HepG2 (cell line): Measurements from ENCODE around the gene CSMD2. TPM values are rescaled to one million over a fixed set of nuclear protein-coding genes. Genes with fewer than 3 reads are reported as not detected.

Experiments
- ATAC-seq: fragments of 200-7000 bp; cut with Tn5 transposase; 3 replicates; pipeline ENCODE4 v1.9.1; 2020; ENCODE audit warnings: mild to moderate bottlenecking, moderate library complexity
- BruUV-seq: library from RNA; stranded (reverse); fragments of 400-500 nt; replicated peaks from 2 replicates; lab custom pipeline; 2021; lab: Mats Ljungman, UMichigan
- CTCF ChIA-PET: fragments of 300-600 bp; formaldehyde crosslinking; extraction: SDS; loops from one replicate; lab custom pipeline; 2021; ENCODE audit warnings: low total read pairs, inconsistent platforms, low intra/inter-chr PET ratio; lab: Yijun Ruan, JAX
- POLR2A ChIA-PET: fragments of 350-600 bp; sonication (Branson Sonifier 250); formaldehyde crosslinking; loops from one replicate; lab custom pipeline; 2020; ENCODE audit warnings: antibody characterized with exemption, inconsistent platforms; lab: Yijun Ruan, JAX
- DNase-seq: peaks from one replicate; pipeline ENCODE4 v3.0.0-alpha.2; 2015; ENCODE audit warnings: low spot score
- FAIRE-seq: peaks from 3 replicates; lab custom pipeline; 2011; peaks lifted over from hg19 to GRCh38; lab: Jason Lieb, UNC
- H2AFZ ChIP-seq: one replicate; pipeline ENCODE4 v1.6.1; 2011; ENCODE audit warnings: low read length, inconsistent platforms
- H3K27ac ChIP-seq: fragments of 300-600 bp; 3 replicates; pipeline ENCODE4 v1.8.0; 2011; ENCODE audit warnings: mixed run types, mild to moderate bottlenecking, mixed read lengths, low read length, inconsistent platforms; ENCODE audit not compliant: insufficient read depth; ENCODE audit errors: extremely low read length
- H3K27me3 ChIP-seq, 2 experiments: fragments of 200-600 bp in 1 of 2; 2 replicates in 1 of 2; 3 replicates in 1 of 2; pipeline versions ENCODE4 v1.6.0 to v1.8.0; 2011; ENCODE audit warnings: low read length in 2 of 2, mild to moderate bottlenecking in 2 of 2, moderate library complexity in 2 of 2, inconsistent platforms in 1 of 2; ENCODE audit not compliant: insufficient read depth in 2 of 2, control insufficient read depth in 1 of 2
- H3K36me3 ChIP-seq, 2 experiments: fragments of 200-600 bp in 1 of 2; replicated peaks in 1 of 2; 2 replicates in 1 of 2; 3 replicates in 1 of 2; pipeline versions ENCODE4 v1.5.1 to v1.8.0; 2011; ENCODE audit warnings: low read length in 2 of 2, inconsistent platforms in 1 of 2; ENCODE audit not compliant: insufficient read depth in 2 of 2, control insufficient read depth in 1 of 2
- H3K4me1 ChIP-seq: 2 replicates; pipeline ENCODE4 v1.5.1; 2012; ENCODE audit warnings: low read length, inconsistent platforms; ENCODE audit not compliant: insufficient read depth
- H3K4me2 ChIP-seq: 2 replicates; pipeline ENCODE4 v1.6.0; 2011; ENCODE audit warnings: low read depth, low read length, inconsistent platforms
- H3K4me3 ChIP-seq, 3 experiments: fragments of 200-600 bp in 1 of 3; sonication (generic), shearing (Covaris generic) in 1 of 3; replicated peaks in 1 of 3; 2 replicates each; pipeline ENCODE4 v1.5.1; 2011 to 2016; ENCODE audit warnings: low read length in 3 of 3, inconsistent platforms in 2 of 3, low read depth in 2 of 3, mild to moderate bottlenecking in 2 of 3, control low read depth in 1 of 3, mixed read lengths in 1 of 3; ENCODE audit not compliant: insufficient read depth in 1 of 3
- H3K79me2 ChIP-seq: one replicate; pipeline ENCODE4 v1.6.1; 2011; ENCODE audit warnings: low read length, inconsistent platforms; ENCODE audit not compliant: insufficient read depth
- H3K9ac ChIP-seq: 2 replicates; pipeline ENCODE4 v1.6.0; 2011; ENCODE audit warnings: mild to moderate bottlenecking, low read depth, low read length, inconsistent platforms; ENCODE audit not compliant: insufficient read depth
- H3K9me3 ChIP-seq: 2 replicates; pipeline ENCODE4 v1.5.1; 2012; ENCODE audit warnings: mild to moderate bottlenecking, low read length
- H4K20me1 ChIP-seq: 2 replicates; pipeline ENCODE4 v1.6.0; 2011; ENCODE audit warnings: inconsistent platforms, mild to moderate bottlenecking, low read length, moderate library complexity; ENCODE audit not compliant: insufficient read depth
- CBX2 ChIP-seq, 2 experiments: fragments of 200-600 bp in 1 of 2; sonication (generic); formaldehyde crosslinking in 1 of 2; IDR thresholded peaks; 2 replicates each; pipeline versions ENCODE4 v1.7.0 to v1.8.1; 2018 to 2022; ENCODE audit warnings: low read depth in 2 of 2, low read length in 1 of 2, mild to moderate bottlenecking in 1 of 2, missing genetic modification reagents in 1 of 2
- HOXD1 ChIP-seq: sonication (generic); formaldehyde crosslinking; IDR thresholded peaks from 2 replicates; pipeline ENCODE4 v1.5.0; 2020; ENCODE audit warnings: missing genetic modification reagents
- KDM2A ChIP-seq: sonication (generic); formaldehyde crosslinking; IDR thresholded peaks from 2 replicates; pipeline ENCODE4 v1.4.0; 2020; ENCODE audit warnings: low read depth, missing genetic modification reagents, borderline replicate concordance
- KLF13 ChIP-seq: sonication (generic); formaldehyde crosslinking; IDR thresholded peaks from 2 replicates; pipeline ENCODE4 v1.4.0; 2020; ENCODE audit warnings: mild to moderate bottlenecking, missing genetic modification reagents
- MXD3 ChIP-seq: IDR thresholded peaks from 2 replicates; pipeline ENCODE4 v1.6.1; 2016; ENCODE audit warnings: mild to moderate bottlenecking, missing biosample characterization, missing genetic modification reagents
- NR2C2 ChIP-seq: sonication (generic); formaldehyde crosslinking; IDR thresholded peaks from 2 replicates; pipeline ENCODE4 v1.4.0; 2020; ENCODE audit warnings: missing genetic modification reagents, mild to moderate bottlenecking, moderate library complexity, borderline replicate concordance
- NR2F1 ChIP-seq, 2 experiments: fragments of 450-650 bp in 1 of 2; formaldehyde crosslinking in 1 of 2; IDR thresholded peaks; 2 replicates each; pipeline versions ENCODE4 v1.5.0 to v1.6.1; 2016 to 2020; ENCODE audit warnings: mild to moderate bottlenecking in 1 of 2, missing compliant biosample characterization in 1 of 2, missing genetic modification reagents in 1 of 2, moderate library complexity in 1 of 2
- NR3C1 ChIP-seq: sonication (generic); formaldehyde crosslinking; IDR thresholded peaks from 2 replicates; pipeline ENCODE4 v1.4.0; 2020; ENCODE audit warnings: missing genetic modification reagents
- POLR2A ChIP-seq, 2 experiments: IDR thresholded peaks; 2 replicates each; pipeline ENCODE4 v1.6.1; 2011; ENCODE audit warnings: low read depth in 2 of 2, low read length in 2 of 2, mild to moderate bottlenecking in 1 of 2, moderate library complexity in 1 of 2; ENCODE audit not compliant: insufficient read depth in 1 of 2
- POLR2AphosphoS5 ChIP-seq: IDR thresholded peaks from 2 replicates; pipeline ENCODE4 v1.6.1; 2012; ENCODE audit warnings: low read depth, low read length
- RBAK ChIP-seq: sonication (generic); formaldehyde crosslinking; IDR thresholded peaks from 2 replicates; pipeline ENCODE4 v1.5.1; 2020; ENCODE audit warnings: mild to moderate bottlenecking, missing genetic modification reagents
- RFX1 ChIP-seq: fragments of 450-650 bp; IDR thresholded peaks from 2 replicates; pipeline ENCODE4 v1.6.1; 2017
- SMARCC2 ChIP-seq: fragments of 450-650 bp; IDR thresholded peaks from 2 replicates; pipeline ENCODE4 v1.6.1; 2017; ENCODE audit warnings: antibody characterized with exemption, mild to moderate bottlenecking
- ZNF225 ChIP-seq: sonication (generic); formaldehyde crosslinking; IDR thresholded peaks from 2 replicates; pipeline ENCODE4 v1.4.0; 2020; ENCODE audit warnings: mild to moderate bottlenecking, missing genetic modification reagents
- ZNF335 ChIP-seq: sonication (generic); formaldehyde crosslinking; IDR thresholded peaks from 2 replicates; pipeline ENCODE4 v1.4.0; 2020; ENCODE audit warnings: missing genetic modification reagents
- ZNF33B ChIP-seq: sonication (generic); formaldehyde crosslinking; IDR thresholded peaks from 2 replicates; pipeline ENCODE4 v1.5.1; 2020; ENCODE audit warnings: mild to moderate bottlenecking, missing genetic modification reagents
- ZNF451 ChIP-seq: sonication (generic); formaldehyde crosslinking; IDR thresholded peaks from 2 replicates; pipeline ENCODE4 v1.5.0; 2020; ENCODE audit warnings: mild to moderate bottlenecking, missing genetic modification reagents
- ZNF484 ChIP-seq: sonication (generic); formaldehyde crosslinking; IDR thresholded peaks from 2 replicates; pipeline ENCODE4 v1.5.1; 2020; ENCODE audit warnings: mild to moderate bottlenecking, low read depth, missing genetic modification reagents, borderline replicate concordance
- ZNF547 ChIP-seq: sonication (generic); formaldehyde crosslinking; IDR thresholded peaks from 2 replicates; pipeline ENCODE4 v1.5.1; 2020; ENCODE audit warnings: mild to moderate bottlenecking, missing genetic modification reagents
- ZNF572 ChIP-seq: sonication (generic); formaldehyde crosslinking; IDR thresholded peaks from 2 replicates; pipeline ENCODE4 v1.5.1; 2020; ENCODE audit warnings: mild to moderate bottlenecking, missing genetic modification reagents
- ZNF780A ChIP-seq: sonication (generic); formaldehyde crosslinking; IDR thresholded peaks from 2 replicates; pipeline ENCODE4 v1.8.0; 2022; ENCODE audit warnings: mild to moderate bottlenecking, missing genetic modification reagents, moderate library complexity
- WGBS: methylation state at CpG from one replicate; pipeline ENCODE4 v1.1.6; 2017; ENCODE audit warnings: low lambda C conversion rate; 5-methylcytosine and 5-hydroxymethylcytosine counted together
- in situ Hi-C: cut with HindIII; loops from 2 replicates; pipeline ENCODE4 v1.10.0; 2017; ENCODE audit warnings: low pct_unique_long_range_greater_than_20kb; ENCODE audit not compliant: extremely low pct_ligation_motif_present
- intact Hi-C: fragments of 100-400 bp; cut with micrococcal nuclease; formaldehyde crosslinking; loops from one replicate; pipeline ENCODE4 v1.10.0; 2022; ENCODE audit not compliant: unreplicated experiment
- polyA plus RNA-seq, 8 experiments: library from polyadenylated mRNA; depleted of rRNA in 3 of 8; stranded (reverse) in 7 of 8; unstranded in 1 of 8; fragments of >200 nt; fragmentation: Illumina TruSeq in 4 of 8; extraction: Trizol in 4 of 8; gene quantifications; 2 replicates each; pipeline versions ENCODE4 v1.2.1 to v1.2.3, GENCODE V29; 2011 to 2016; ENCODE audit warnings: low read depth in 4 of 8, missing spikeins in 1 of 8, mixed read lengths in 1 of 8; ENCODE audit not compliant: insufficient read depth in 1 of 8
- total RNA-seq, 5 experiments: library from RNA; depleted of rRNA; stranded (reverse); fragments of >200 nt; fragmentation: Illumina TruSeq; extraction: Trizol; gene quantifications; 2 replicates each; pipeline ENCODE4 v1.2.3, GENCODE V29; 2016; ENCODE audit warnings: low read depth in 1 of 5

Gene CSMD2
- total and polyA plus RNA-seq, 2 of the 13 experiments (the other 11 are each of a cell fraction or from before 2014, with no cell fraction given), result not detected

- no peak for TF ChIP-seq NR2F1 (CRISPR knock-in tag; IDR thresholded peaks at IDR 0.05)
- no peak for TF ChIP-seq ZNF335
Observed at GRCh38 chr1:33863779-33864178, 301.3 kb downstream of the CSMD2 start, which contains the start of gene HMGB4 (continued).

- POLR2A ChIA-PET, result no interaction called here
- WGBS, result 51% methylated on average over 2 of the region's 2 CpGs
Observed at GRCh38 chr1:33860671-33861070, 304.4 kb downstream of the CSMD2 start.

GRCh38 chr1:33854091-33854490, 310.9 kb downstream of the CSMD2 start:
- no peaks in the 10 kb centered on the region; a peak in 1 of 5 replicates for H3K27me3 ChIP-seq
- no peak for ATAC-seq
- intact Hi-C loops (no loop called here), in situ Hi-C loops (no loop called here)
- H3K9ac ChIP-seq, result no peak overlapping the region
- no peak for FAIRE-seq
- H3K4me1 ChIP-seq, result no peaks in the 10 kb centered on the region
- H3K4me2 ChIP-seq, result no peak overlapping the region
- BruUV-seq, result no TSS peak
- CTCF ChIA-PET, result no interaction called here
- no peak for DNase-seq
- WGBS, result 27% methylated on average over 5 of the region's 5 CpGs
- POLR2A ChIA-PET, result no interaction called here
- H4K20me1 ChIP-seq, result no peaks in the 10 kb centered on the region
- no peaks in the 10 kb centered on the region for H3K9me3 ChIP-seq
- no peak overlapping the region for H3K4me3 ChIP-seq
- no peak overlapping the region for H2AFZ ChIP-seq
- H3K27ac ChIP-seq, result no peak overlapping the region
- no peaks in the 10 kb centered on the region for H3K79me2 ChIP-seq
- no peaks in the 10 kb centered on the region for H3K36me3 ChIP-seq
- TF ChIP-seq RFX1 (no peak), ZNF225 (CRISPR knock-in tag) (no peak), NR2C2 (no peak), CBX2 (IDR thresholded peaks at IDR 0.05; ENCODE audit: low read depth, low read length) (no peak), CBX2 (CRISPR knock-in tag; IDR thresholded peaks at IDR 0.05; ENCODE audit: low read depth) (no peak), ZNF780A (CRISPR knock-in tag) (no peak), ZNF484 (CRISPR knock-in tag) (no peak), NR3C1 (CRISPR knock-in tag) (no peak), SMARCC2 (no peak), ZNF33B (no peak), RBAK (CRISPR knock-in tag) (no peak), POLR2A (IDR thresholded peaks at IDR 0.05; ENCODE audit: insufficient read depth in 1 of 2, low read depth in 2 of 2, low read length in 2 of 2) (no peak), ZNF451 (CRISPR knock-in tag) (no peak), ZNF572 (CRISPR knock-in tag) (no peak), KLF13 (no peak), POLR2AphosphoS5 (no peak), KDM2A (CRISPR knock-in tag) (no peak)

More at GRCh38 chr1:33860671-33861070, 304.4 kb downstream of the CSMD2 start:
- Histone ChIP-seq H3K4me2 (no peak overlapping the region), H3K27me3 (peaks cover 0 to 9% of the 10 kb centered on the region in 2 experiments; a peak in 1 of 5 replicates), H3K36me3 (no peaks in the 10 kb centered on the region)
- no TSS peak for BruUV-seq
- no peak for ATAC-seq
- in situ Hi-C loops, result no loop called here
- no peak for TF ChIP-seq MXD3 (CRISPR knock-in tag)
- no peak for TF ChIP-seq HOXD1
- TF ChIP-seq ZNF547, result no peak
- TF ChIP-seq SMARCC2, result no peak
- TF ChIP-seq, all 625 proteins: peak for 0
- CTCF ChIA-PET, result no interaction called here
- no peak overlapping the region for H3K9ac ChIP-seq
- H2AFZ ChIP-seq, result no peak overlapping the region
- no peak for FAIRE-seq
- no peaks in the 10 kb centered on the region for H4K20me1 ChIP-seq
- H3K9me3 ChIP-seq, result no peaks in the 10 kb centered on the region
- no peaks in the 10 kb centered on the region for H3K79me2 ChIP-seq
- intact Hi-C loops, result no loop called here
- H3K27ac ChIP-seq, result no peak overlapping the region
- DNase-seq, result no peak
- H3K4me3 ChIP-seq, result no peak overlapping the region
- no peaks in the 10 kb centered on the region for H3K4me1 ChIP-seq
